SK-N-MC (cell line): ENCODE measurements around the gene MRPL9.

ENCODE experiments used
- EZH2 ChIP-seq: fragments of 200-600 bp; sonication (generic); IDR thresholded peaks from one replicate; pipeline ENCODE4 v1.6.1; 2017; ENCODE audit warnings: antibody characterized with exemption
- POLR2AphosphoS5 ChIP-seq: IDR thresholded peaks from 2 replicates; pipeline ENCODE4 v1.6.1; 2012; ENCODE audit warnings: mild to moderate bottlenecking, low read depth, low read length, borderline replicate concordance

- TF ChIP-seq POLR2AphosphoS5 = no peak
- TF ChIP-seq EZH2 = no peak
These were observed 14.0 kb upstream of the MRPL9 start for GRCh38 chr1:151777317-151777716.
